ENCODE measurements around the gene GLA. TPM values are rescaled to one million over a fixed set of nuclear protein-coding genes. Genes with fewer than 3 reads are reported as not detected.

Gene GLA
- total RNA-seq, 2 donors from 2014 or later = 6.2 to 7.6 TPM

GRCh38 chrX:101369687-101370086, 38.0 kb downstream of the GLA start:
- Histone ChIP-seq H3K4me3 (no peak overlapping the region), H3K9me3 (no peaks in the 10 kb centered on the region), H3K27me3 (no peaks in the 10 kb centered on the region), H3K27ac (no peak overlapping the region), H3K4me1 (no peaks in the 10 kb centered on the region), H3K36me3 (replicated peaks in 1 of 2; ENCODE audit: insufficient read depth in 1 of 2, low read depth in 2 of 2) (no peaks in the 10 kb centered on the region)
- ATAC-seq (no peak), DNase-seq (no peak)
- WGBS, 2 donors = 54 to 65% methylated on average over 6 of the region's 6 CpGs
- no peak for TF ChIP-seq CTCF (IDR thresholded peaks at IDR 0.05)
- no peak for TF ChIP-seq POLR2A (IDR thresholded peaks at IDR 0.05)
- intact Hi-C loops (cut with DNase I) = no loop called here

GRCh38 chrX:101368800-101369199, 38.9 kb downstream of the GLA start:
- ATAC-seq = no peak
- TF ChIP-seq CTCF (IDR thresholded peaks at IDR 0.05) (no peak), POLR2A (IDR thresholded peaks at IDR 0.05) (no peak)
- Histone ChIP-seq H3K9me3 (no peaks in the 10 kb centered on the region), H3K36me3 (replicated peaks in 1 of 2; ENCODE audit: insufficient read depth in 1 of 2, low read depth in 2 of 2) (no peaks in the 10 kb centered on the region), H3K27ac (no peak overlapping the region), H3K27me3 (no peaks in the 10 kb centered on the region), H3K4me1 (no peaks in the 10 kb centered on the region), H3K4me3 (no peak overlapping the region)
- no peak for DNase-seq
- intact Hi-C loops (cut with DNase I) = no loop called here

GRCh38 chrX:101365301-101365795, 42.4 kb downstream of the GLA start:
- no peaks in the 10 kb centered on the region for H3K4me1 ChIP-seq
- H3K27ac ChIP-seq = no peak overlapping the region
- no peak for ATAC-seq
- TF ChIP-seq CTCF (IDR thresholded peaks at IDR 0.05) = no peak
- TF ChIP-seq POLR2A (IDR thresholded peaks at IDR 0.05) = no peak
- 87 to 89% methylated on average over 1 of the region's 1 CpG for WGBS, 2 donors
- no peaks in the 10 kb centered on the region for H3K27me3 ChIP-seq
- no peaks in the 10 kb centered on the region for H3K9me3 ChIP-seq
- H3K36me3 ChIP-seq (replicated peaks in 1 of 2; ENCODE audit: insufficient read depth in 1 of 2, low read depth in 2 of 2) = no peaks in the 10 kb centered on the region
- no peak for DNase-seq
- intact Hi-C loops (cut with DNase I) = no loop called here
- no peak overlapping the region for H3K4me3 ChIP-seq

GRCh38 chrX:101362757-101363156, 45.0 kb downstream of the GLA start:
- intact Hi-C loops (cut with DNase I) = no loop called here
- DNase-seq = no peak
- Histone ChIP-seq H3K9me3 (no peaks in the 10 kb centered on the region), H3K27me3 (no peaks in the 10 kb centered on the region), H3K36me3 (replicated peaks in 1 of 2; ENCODE audit: insufficient read depth in 1 of 2, low read depth in 2 of 2) (no peaks in the 10 kb centered on the region), H3K27ac (no peak overlapping the region), H3K4me1 (no peaks in the 10 kb centered on the region), H3K4me3 (no peak overlapping the region)
- no peak for TF ChIP-seq POLR2A (IDR thresholded peaks at IDR 0.05)
- TF ChIP-seq CTCF (IDR thresholded peaks at IDR 0.05) = no peak
- no peak for ATAC-seq

GRCh38 chrX:101362116-101362515, 45.6 kb downstream of the GLA start:
- ATAC-seq = no peak
- WGBS, 2 donors = 71 to 74% methylated on average over 2 to 3 of the region's 3 CpGs
- no peak overlapping the region for H3K4me3 ChIP-seq
- no peak for DNase-seq
- no peak overlapping the region for H3K27ac ChIP-seq
- TF ChIP-seq POLR2A (IDR thresholded peaks at IDR 0.05) = no peak
- no peak for TF ChIP-seq CTCF (IDR thresholded peaks at IDR 0.05)
- H3K4me1 ChIP-seq = no peaks in the 10 kb centered on the region
- no peaks in the 10 kb centered on the region for H3K27me3 ChIP-seq
- H3K9me3 ChIP-seq = no peaks in the 10 kb centered on the region
- intact Hi-C loops (cut with DNase I) = no loop called here
- H3K36me3 ChIP-seq (replicated peaks in 1 of 2; ENCODE audit: insufficient read depth in 1 of 2, low read depth in 2 of 2) = no peaks in the 10 kb centered on the region
